IPS-15b (cell line): ENCODE data around the gene PPP1R1B.
A peak's percentile ranks its signal among the peaks of the same experiment; 100 is the strongest.

ENCODE experiments used
- H3K27me3 ChIP-seq: one replicate; pipeline ENCODE4 v1.6.1; 2013; ENCODE audit warnings: low read length; ENCODE audit not compliant: control insufficient read depth, insufficient read depth
- H3K36me3 ChIP-seq: one replicate; pipeline ENCODE4 v1.6.1; 2013; ENCODE audit warnings: low read length; ENCODE audit not compliant: control insufficient read depth, insufficient read depth
- H3K4me1 ChIP-seq: one replicate; pipeline ENCODE4 v1.6.1; 2013; ENCODE audit warnings: mild to moderate bottlenecking, low read length; ENCODE audit not compliant: control insufficient read depth, insufficient read depth
- H3K4me3 ChIP-seq: one replicate; pipeline ENCODE4 v1.5.1; 2013; ENCODE audit warnings: low read depth, low read length
- H3K9ac ChIP-seq: one replicate; pipeline ENCODE4 v1.6.1; 2013; ENCODE audit warnings: low read depth, mild to moderate bottlenecking, low read length
- H3K9me3 ChIP-seq: one replicate; pipeline ENCODE4 v1.6.1; 2013; ENCODE audit warnings: mild to moderate bottlenecking, low read length; ENCODE audit not compliant: control insufficient read depth, insufficient read depth

Gene PPP1R1B

DNA sequence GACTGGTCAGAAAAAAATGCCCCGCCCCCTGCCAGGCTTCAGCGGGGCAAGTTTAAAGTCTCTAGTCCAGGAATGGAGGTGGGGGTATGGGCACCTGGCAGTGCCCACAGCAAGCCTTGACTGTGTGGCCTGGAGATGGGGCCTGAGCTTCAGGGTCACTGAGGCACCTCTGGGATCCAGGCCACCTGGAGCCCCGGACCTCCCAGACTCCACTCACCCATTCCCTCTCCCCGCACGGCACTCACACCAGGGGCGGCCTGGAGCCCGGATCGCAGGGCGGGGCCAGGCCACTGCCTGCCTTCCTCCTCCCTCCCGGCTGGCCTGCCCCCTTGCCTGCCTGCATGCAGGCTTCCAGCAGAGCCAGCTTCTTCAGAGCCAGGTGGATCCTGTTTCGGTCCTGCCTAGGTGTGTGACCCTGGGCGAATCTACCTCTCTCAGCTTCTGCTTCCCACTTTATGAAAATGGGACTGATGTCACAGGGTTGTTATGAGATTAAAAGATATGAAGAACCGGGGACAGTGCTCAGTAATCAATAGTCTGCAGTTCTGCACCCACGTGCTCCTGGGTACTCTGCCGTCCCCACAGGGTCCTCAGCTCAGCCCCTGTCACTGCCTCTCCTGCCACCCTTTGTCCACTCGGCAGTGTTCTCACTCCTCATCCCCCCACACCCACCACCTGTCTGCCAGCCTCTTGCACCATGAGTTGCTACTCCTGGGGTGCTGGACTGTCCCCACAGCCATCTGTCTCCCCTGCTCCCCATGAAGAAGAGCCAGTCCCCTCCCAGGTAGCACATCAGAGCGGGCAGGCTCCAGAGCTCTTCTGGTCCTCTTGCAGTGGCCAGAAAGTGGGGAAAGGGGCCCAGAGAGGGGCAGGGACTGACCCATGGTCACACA lies 37.2 kb downstream of the PPP1R1B start:
- Histone ChIP-seq H3K27me3 (peaks cover 19% of the 10 kb centered on the region), H3K9ac (peak overlapping the region; percentile 60), H3K9me3 (no peaks in the 10 kb centered on the region), H3K36me3 (peaks cover 16% of the 10 kb centered on the region), H3K4me3 (peak overlapping the region; percentile 49), H3K4me1 (peaks cover 28% of the 10 kb centered on the region)

GRCh38 chr17:39664581-39665561 lies 38.1 kb downstream of the PPP1R1B start, which contains the start of gene TCAP:
Gene TCAP, plus strand, starts transcription at chr17:39665349. Its CDS starts 11 bp downstream, at chr17:39665360.
- no peaks in the 10 kb centered on the region for H3K9me3 ChIP-seq
- H3K27me3 ChIP-seq = peaks cover 19% of the 10 kb centered on the region
- peaks cover 28% of the 10 kb centered on the region for H3K4me1 ChIP-seq
- peaks cover 16% of the 10 kb centered on the region for H3K36me3 ChIP-seq
- H3K9ac ChIP-seq = peak within 1 kb of the TSS; percentile 60
- H3K4me3 ChIP-seq = peak within 1 kb of the TSS; percentile 49

- Histone ChIP-seq H3K9ac (no peak overlapping the region), H3K4me1 (peaks cover 28% of the 10 kb centered on the region), H3K36me3 (peaks cover 9% of the 10 kb centered on the region), H3K27me3 (peaks cover 19% of the 10 kb centered on the region), H3K4me3 (peak overlapping the region; percentile 13), H3K9me3 (no peaks in the 10 kb centered on the region)
Measured at GRCh38 chr17:39665642-39666224, 39.0 kb downstream of the PPP1R1B start.

GRCh38 chr17:39666231-39666600 lies 39.5 kb downstream of the PPP1R1B start:
- Histone ChIP-seq H3K36me3 (peaks cover 7% of the 10 kb centered on the region), H3K9me3 (no peaks in the 10 kb centered on the region), H3K4me1 (peaks cover 28% of the 10 kb centered on the region), H3K4me3 (peak overlapping the region; percentile 13), H3K27me3 (peaks cover 19% of the 10 kb centered on the region), H3K9ac (no peak overlapping the region)

- H3K27me3 ChIP-seq = peaks cover 19% of the 10 kb centered on the region
Measured at GRCh38 chr17:39666601-39667261, 40.0 kb downstream of the PPP1R1B start.

DNA sequence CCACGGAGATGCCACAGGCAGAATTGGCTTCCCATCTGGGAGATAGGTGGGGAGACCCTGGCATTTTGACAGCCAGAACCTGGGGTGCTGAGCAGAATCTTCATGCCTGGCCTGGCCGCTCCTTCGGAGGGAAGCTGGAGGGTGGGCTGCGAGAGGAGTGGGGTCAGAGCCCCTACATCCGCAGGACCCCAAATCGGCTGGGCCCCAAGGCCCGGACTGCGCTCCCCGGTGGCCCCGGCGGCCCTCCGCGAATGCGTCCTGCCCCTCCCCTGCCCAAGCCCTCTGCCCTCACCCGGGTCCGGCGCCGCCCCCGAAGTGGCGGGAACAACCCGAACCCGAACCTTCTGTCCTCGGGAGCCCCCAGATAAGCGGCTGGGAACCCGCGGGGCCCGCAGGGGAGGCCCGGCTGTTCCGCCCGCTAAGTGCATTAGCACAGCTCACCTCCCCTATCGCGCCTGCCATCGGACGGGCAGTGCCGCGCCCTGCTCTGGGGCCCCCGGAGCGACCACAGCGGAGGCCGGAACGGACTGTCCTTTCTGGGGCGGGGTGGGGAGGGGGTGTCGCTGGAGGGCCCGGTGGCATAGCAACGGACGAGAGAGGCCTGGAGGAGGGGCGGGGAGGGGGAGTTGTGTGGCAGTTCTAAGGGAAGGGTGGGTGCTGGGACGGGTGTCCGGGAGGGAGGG lies 40.7 kb downstream of the PPP1R1B start:
- Histone ChIP-seq H3K9me3 (no peaks in the 10 kb centered on the region), H3K36me3 (peaks cover 7% of the 10 kb centered on the region), H3K9ac (no peak overlapping the region), H3K4me3 (peak overlapping the region; percentile 43), H3K27me3 (peaks cover 19% of the 10 kb centered on the region), H3K4me1 (peaks cover 32% of the 10 kb centered on the region)

More at GRCh38 chr17:39666601-39667261, 40.0 kb downstream of the PPP1R1B start:
- Histone ChIP-seq H3K9me3 (no peaks in the 10 kb centered on the region), H3K4me3 (peak overlapping the region; percentile 43), H3K36me3 (peaks cover 7% of the 10 kb centered on the region), H3K4me1 (peaks cover 29% of the 10 kb centered on the region), H3K9ac (no peak overlapping the region)

- H3K9me3 ChIP-seq = no peaks in the 10 kb centered on the region
- peak within 1 kb of the TSS; percentile 48 for H3K4me3 ChIP-seq
- peaks cover 19% of the 10 kb centered on the region for H3K27me3 ChIP-seq
- peaks cover 29% of the 10 kb centered on the region for H3K4me1 ChIP-seq
- H3K9ac ChIP-seq = no peak within 1 kb of the TSS
- H3K36me3 ChIP-seq = no peaks in the 10 kb centered on the region
Measured at GRCh38 chr17:39667945-39668924, 41.5 kb downstream of the PPP1R1B start, which contains the start of gene PNMT. Gene PNMT, plus strand, starts transcription at chr17:39668453. Its CDS starts 23 bp downstream, at chr17:39668476.

DNA sequence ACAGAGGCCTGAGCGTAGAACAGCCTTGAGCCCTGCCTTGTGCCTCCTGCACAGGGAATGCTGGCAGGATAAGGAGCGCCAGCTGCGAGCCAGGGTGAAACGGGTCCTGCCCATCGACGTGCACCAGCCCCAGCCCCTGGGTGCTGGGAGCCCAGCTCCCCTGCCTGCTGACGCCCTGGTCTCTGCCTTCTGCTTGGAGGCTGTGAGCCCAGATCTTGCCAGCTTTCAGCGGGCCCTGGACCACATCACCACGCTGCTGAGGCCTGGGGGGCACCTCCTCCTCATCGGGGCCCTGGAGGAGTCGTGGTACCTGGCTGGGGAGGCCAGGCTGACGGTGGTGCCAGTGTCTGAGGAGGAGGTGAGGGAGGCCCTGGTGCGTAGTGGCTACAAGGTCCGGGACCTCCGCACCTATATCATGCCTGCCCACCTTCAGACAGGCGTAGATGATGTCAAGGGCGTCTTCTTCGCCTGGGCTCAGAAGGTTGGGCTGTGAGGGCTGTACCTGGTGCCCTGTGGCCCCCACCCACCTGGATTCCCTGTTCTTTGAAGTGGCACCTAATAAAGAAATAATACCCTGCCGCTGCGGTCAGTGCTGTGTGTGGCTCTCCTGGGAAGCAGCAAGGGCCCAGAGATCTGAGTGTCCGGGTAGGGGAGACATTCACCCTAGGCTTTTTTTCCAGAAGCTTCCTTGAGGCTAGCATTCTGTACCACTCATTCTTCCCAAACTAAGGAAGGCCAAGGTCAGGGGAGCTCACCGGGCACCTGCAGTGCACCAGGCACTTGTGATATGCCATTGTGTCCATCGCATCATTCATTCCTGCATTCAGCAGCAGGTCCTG lies 43.4 kb downstream of the PPP1R1B start:
- no peaks in the 10 kb centered on the region for H3K9me3 ChIP-seq
- peaks cover 19% of the 10 kb centered on the region for H3K27me3 ChIP-seq
- no peak overlapping the region for H3K9ac ChIP-seq
- H3K36me3 ChIP-seq = no peaks in the 10 kb centered on the region
- peaks cover 21% of the 10 kb centered on the region for H3K4me1 ChIP-seq
- H3K4me3 ChIP-seq = no peak overlapping the region

GRCh38 chr17:39670746-39671145 lies 44.0 kb downstream of the PPP1R1B start:
- Histone ChIP-seq H3K9me3 (no peaks in the 10 kb centered on the region), H3K36me3 (no peaks in the 10 kb centered on the region), H3K27me3 (peaks cover 18% of the 10 kb centered on the region), H3K4me3 (no peak overlapping the region), H3K9ac (no peak overlapping the region), H3K4me1 (peaks cover 19% of the 10 kb centered on the region)
